ENCODE measurements around the gene ERBB3.

DNA sequence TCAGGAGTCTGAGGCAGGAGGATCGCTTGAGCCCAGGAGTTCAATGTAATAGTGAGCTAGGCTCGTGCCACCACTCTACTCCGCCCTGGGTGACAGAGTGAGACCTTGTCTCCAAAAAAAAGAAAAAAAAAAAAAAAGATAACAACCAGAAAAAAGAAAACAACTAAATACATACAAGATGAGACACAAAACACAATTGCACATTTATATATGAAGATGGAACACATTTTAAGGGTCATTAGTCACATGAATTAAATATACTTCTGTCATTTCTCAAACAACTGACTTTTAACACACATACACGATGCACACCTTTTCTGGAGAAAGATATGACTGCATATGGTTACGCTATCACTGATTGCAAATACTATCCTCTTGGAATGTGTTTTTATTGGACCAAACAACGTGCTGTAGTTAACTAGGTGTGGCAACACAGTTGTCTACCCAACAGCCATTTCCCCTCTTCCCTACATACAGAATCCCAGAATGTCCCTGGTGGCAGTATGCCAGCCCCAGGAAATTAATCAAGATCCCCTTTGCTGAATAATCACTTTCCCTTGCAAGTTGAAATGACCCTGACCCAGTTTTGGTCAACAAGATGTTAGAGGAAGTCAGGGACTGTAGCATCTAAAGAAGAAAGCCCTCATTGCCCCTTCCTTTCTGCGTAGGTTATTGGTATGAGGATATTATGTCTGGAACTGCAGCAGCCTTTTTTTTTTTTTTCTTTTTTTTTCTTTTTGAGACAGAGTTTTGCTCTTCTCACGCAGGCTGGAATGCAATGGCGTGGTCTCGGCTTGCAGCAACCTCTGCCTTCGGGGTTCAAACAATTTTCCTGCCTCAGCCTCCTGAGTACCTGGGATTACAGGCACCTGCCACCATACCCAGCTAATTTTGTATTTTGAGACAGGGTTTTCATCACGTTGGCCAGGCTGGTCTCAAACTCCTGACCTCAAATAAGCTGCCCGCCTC lies 66.8 kb downstream of the ERBB3 start:
- TF ChIP-seq GATA3 (IDR thresholded peaks at IDR 0.05; ENCODE audit: low read depth, low read length) (no peak), GATA2 (IDR thresholded peaks at IDR 0.05; ENCODE audit: low read depth, low read length) (no peak)
